BE2C (cell line): ENCODE results near the gene EYA2.

ENCODE experiments used
- DNase-seq: peaks from one replicate; pipeline ENCODE4 v3.0.0-alpha.2; 2020
- H3K27me3 ChIP-seq: fragments of 250-450 bp; sonication (Bioruptor Pico); 2 replicates; pipeline ENCODE4 v1.5.1; 2020; ENCODE audit warnings: mild to moderate bottlenecking
- H3K36me3 ChIP-seq: fragments of 250-450 bp; sonication (Bioruptor Pico); 2 replicates; pipeline ENCODE4 v1.5.1; 2020; ENCODE audit warnings: mild to moderate bottlenecking
- H3K4me1 ChIP-seq: fragments of 250-450 bp; sonication (Bioruptor Pico); 2 replicates; pipeline ENCODE4 v1.5.1; 2020
- H3K4me3 ChIP-seq: 2 replicates; pipeline ENCODE4 v1.5.1; 2011; ENCODE audit warnings: low read depth, low read length
- H3K9me3 ChIP-seq: fragments of 250-450 bp; sonication (Bioruptor Pico); 2 replicates; pipeline ENCODE4 v1.5.1; 2020
- CTCF ChIP-seq: IDR thresholded peaks from 2 replicates; pipeline ENCODE4 v1.5.1; 2012; ENCODE audit warnings: mild to moderate bottlenecking, low read depth, low read length

The EYA2 gene

GRCh38 chr20:46893051-46893450, 1.6 kb upstream of the EYA2 start:
- Histone ChIP-seq H3K27me3 (peaks cover 52% of the 10 kb centered on the region), H3K4me1 (no peaks in the 10 kb centered on the region), H3K9me3 (no peaks in the 10 kb centered on the region), H3K36me3 (no peaks in the 10 kb centered on the region), H3K4me3 (no peak overlapping the region)
- DNase-seq = no peak
- no peak for TF ChIP-seq CTCF

GRCh38 chr20:46893877-46894578, 615 bp upstream of the EYA2 start:
- Histone ChIP-seq H3K36me3 (no peaks in the 10 kb centered on the region), H3K27me3 (peaks cover 60% of the 10 kb centered on the region), H3K4me1 (no peaks in the 10 kb centered on the region), H3K4me3 (no peak overlapping the region), H3K9me3 (no peaks in the 10 kb centered on the region)
- no peak for TF ChIP-seq CTCF
- no peak for DNase-seq

- Histone ChIP-seq H3K4me3 (no peak overlapping the region), H3K36me3 (no peaks in the 10 kb centered on the region), H3K9me3 (no peaks in the 10 kb centered on the region), H3K4me1 (no peaks in the 10 kb centered on the region), H3K27me3 (peaks cover 72% of the 10 kb centered on the region)
- no peak for TF ChIP-seq CTCF
- no peak for DNase-seq
These were observed 595 bp downstream of the EYA2 start for GRCh38 chr20:46894971-46895905.

GRCh38 chr20:46895906-46896242, 1.2 kb downstream of the EYA2 start:
- Histone ChIP-seq H3K4me1 (no peaks in the 10 kb centered on the region), H3K4me3 (no peak overlapping the region), H3K27me3 (peaks cover 77% of the 10 kb centered on the region), H3K36me3 (no peaks in the 10 kb centered on the region), H3K9me3 (no peaks in the 10 kb centered on the region)
- no peak for TF ChIP-seq CTCF
- DNase-seq = no peak

GRCh38 chr20:46897328-46897880, 2.8 kb downstream of the EYA2 start:
- Histone ChIP-seq H3K9me3 (no peaks in the 10 kb centered on the region), H3K4me1 (no peaks in the 10 kb centered on the region), H3K36me3 (no peaks in the 10 kb centered on the region), H3K4me3 (no peak overlapping the region), H3K27me3 (peaks cover 91% of the 10 kb centered on the region)
- TF ChIP-seq CTCF = no peak
- DNase-seq = no peak
